Measurements from ENCODE around the gene RALA.

The RALA gene

GRCh38 chr7:39613577-39613976 lies 9.8 kb upstream of the RALA start:
- DNase-seq (ENCODE audit: low spot score) = no peak

- DNase-seq (ENCODE audit: low spot score) = no peak
These were observed 9.1 kb upstream of the RALA start for GRCh38 chr7:39614299-39614698.

- no peak for DNase-seq (ENCODE audit: low spot score)
These were observed 7.9 kb upstream of the RALA start for GRCh38 chr7:39615350-39615975.

- no peak for DNase-seq (ENCODE audit: low spot score)
These were observed 7.2 kb upstream of the RALA start for GRCh38 chr7:39616138-39616537.

GRCh38 chr7:39617005-39617404 lies 6.4 kb upstream of the RALA start:
- no peak for DNase-seq (ENCODE audit: low spot score)

- DNase-seq (ENCODE audit: low spot score) = no peak
These were observed 4.5 kb upstream of the RALA start for GRCh38 chr7:39618868-39619267.

DNA sequence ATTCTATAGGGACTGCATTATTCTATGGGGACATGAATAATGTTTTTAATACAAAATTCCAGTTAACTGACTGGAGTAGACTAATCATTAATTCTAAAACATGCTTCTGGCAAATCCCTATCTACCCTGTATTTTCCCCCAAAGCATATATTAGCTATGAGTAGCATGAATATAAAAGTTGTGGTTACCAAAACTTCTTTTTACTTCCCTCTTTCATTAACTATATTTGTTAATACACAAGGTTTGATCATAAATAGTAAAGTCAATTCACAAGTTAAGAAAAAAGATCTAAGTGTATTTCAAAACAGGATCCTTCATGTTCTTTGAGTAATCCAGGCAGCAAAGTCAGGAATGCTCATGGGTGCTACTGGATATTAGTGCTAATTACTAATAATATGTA lies 2.9 kb upstream of the RALA start:
- DNase-seq (ENCODE audit: low spot score) = no peak

GRCh38 chr7:39621261-39621660 lies 2.1 kb upstream of the RALA start:
- DNase-seq (ENCODE audit: low spot score) = no peak

GRCh38 chr7:39621784-39622411 lies 1.5 kb upstream of the RALA start:
- no peak for DNase-seq (ENCODE audit: low spot score)

- no peak for DNase-seq (ENCODE audit: low spot score)
These were observed 763 bp upstream of the RALA start for GRCh38 chr7:39622609-39623008.

- DNase-seq (ENCODE audit: low spot score) = peak; percentile 49
These were observed 515 bp downstream of the RALA start for GRCh38 chr7:39623732-39624441.

DNA sequence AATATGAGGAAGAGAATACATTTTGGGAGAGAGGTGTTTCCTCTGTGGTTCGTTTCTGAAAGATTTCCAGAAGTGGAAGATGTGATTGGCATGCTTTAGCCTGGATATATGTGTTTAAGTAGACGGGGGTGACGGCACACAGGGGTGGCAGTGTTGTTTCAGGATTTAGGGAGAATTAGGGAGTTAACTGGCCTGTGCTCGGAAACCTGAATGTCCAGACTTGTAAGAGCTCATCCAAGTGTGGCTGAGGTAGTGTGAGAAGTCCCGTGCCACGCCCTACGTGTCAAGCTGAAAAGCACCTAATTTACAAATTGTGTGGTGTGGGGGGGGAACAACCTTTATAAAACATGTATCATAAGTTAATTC lies 1.1 kb downstream of the RALA start:
- no peak for DNase-seq (ENCODE audit: low spot score)

DNA sequence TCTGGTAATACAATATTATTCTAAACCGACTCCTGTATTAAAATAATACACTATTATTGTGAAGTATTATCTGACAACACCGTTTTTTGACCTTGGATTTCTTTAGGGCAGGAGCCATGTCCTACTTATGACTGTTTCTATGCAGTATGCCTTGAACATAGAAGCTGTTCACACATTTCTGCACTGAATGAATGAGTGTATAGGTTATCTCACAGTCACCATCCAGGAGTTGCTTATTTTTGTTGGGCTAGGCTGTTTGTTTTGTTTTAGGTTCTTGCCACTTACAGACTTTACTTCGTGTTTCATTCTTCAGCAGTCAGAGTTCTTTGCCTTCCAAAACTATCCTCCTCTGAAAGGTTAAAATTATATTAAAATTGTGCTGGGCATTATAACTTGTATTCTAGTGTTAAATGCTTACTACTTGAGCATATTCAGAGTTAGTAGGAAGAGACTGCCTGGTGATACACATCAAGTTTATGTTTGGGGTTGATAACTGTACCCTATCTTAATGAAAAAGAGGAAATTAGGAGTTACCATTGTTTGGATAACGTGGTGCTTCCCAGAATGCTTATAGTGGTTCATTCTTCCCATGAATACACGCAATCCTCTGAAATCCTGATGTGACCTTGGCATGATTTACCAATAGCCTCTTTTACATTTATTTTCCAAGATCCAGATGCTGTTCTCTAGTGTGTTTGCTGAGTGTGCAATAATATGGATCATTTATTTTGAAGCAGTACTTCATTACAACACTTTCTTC lies 1.7 kb downstream of the RALA start:
- DNase-seq (ENCODE audit: low spot score) = no peak

DNA sequence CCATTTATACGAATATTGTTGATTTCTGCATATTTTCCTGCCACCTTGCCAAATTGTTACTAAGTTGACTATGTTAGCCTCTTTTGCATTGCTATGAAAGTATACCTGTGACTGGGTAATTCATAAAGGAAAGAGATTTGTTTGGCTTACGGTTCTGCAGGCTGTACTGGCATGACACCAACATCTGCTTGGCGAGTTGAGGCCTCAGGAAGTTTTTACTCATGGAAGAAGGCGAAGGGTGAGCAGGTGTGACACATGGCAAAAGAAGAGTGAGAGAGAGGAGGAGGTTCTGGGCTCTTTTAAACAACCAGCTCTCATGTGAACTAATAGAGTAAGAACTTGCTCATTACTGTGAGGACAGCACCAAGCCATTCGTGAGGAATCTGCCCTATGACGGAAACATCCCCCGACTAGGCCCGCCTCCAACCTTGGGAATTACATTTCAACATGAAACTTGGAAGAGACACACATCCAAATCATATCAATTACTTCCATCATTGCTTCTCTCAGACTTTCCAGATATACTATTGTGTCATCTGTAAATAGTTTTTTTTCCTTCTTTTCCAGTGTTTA lies 8.4 kb downstream of the RALA start:
- DNase-seq (ENCODE audit: low spot score) = no peak

DNA sequence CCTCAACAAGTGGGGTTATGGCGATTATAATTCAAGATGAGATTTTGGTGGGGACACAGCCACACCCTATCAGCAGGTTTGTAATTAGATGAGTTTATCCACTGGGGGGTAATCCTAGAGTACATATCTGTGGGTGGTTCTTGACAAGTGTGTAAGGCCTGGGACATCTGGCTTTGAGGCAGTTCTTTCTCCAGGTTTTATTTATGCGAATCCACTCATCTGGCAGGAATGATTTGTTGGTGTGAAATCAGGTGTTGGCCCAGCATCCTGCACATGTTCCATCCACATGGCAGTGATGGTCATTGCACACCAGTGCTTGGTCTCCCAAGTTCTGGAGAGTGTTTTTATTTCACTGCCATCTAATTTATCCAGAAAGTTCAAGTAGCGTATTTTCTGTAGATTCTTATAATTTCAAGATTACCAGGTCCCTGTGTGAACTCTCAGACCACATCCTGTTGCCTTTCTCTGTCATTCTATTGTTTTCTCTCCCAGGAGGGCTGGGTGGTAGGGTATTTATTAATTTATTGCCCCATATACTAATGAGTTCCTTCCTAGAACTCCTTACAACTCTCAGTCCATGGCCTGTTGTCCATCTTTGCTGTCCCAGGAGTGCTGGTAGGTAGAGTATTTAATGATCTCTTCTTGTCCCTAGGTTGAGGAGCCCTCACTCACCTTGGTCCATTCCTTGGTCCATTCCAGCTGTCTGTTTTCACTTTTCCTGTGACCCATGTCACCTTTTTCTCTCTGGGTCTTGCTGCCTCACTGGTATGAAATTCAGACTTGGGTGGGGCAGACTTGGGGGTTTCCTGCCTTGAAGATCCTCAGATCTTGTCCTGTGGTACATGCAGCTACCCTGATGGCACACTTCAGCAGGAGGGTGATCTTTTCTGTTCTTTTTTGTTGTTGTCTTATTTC lies 10.4 kb downstream of the RALA start:
- DNase-seq (ENCODE audit: low spot score) = no peak

DNA sequence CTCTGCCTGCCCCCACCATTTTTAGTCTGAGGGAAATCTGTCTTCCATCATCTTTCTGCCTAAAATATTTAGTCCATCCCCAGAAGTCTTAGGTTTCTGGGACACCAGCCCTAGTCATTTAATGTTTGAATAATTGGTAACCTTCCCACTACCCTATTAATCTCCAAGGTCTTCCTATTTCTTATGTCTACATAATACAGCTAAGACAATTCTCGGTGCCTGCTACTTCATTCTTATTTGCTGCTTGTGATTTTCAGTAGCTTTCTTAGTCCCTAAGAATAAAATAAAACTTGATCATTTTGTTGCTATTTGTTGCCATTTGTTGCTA lies 11.1 kb downstream of the RALA start:
- DNase-seq (ENCODE audit: low spot score) = no peak

DNA sequence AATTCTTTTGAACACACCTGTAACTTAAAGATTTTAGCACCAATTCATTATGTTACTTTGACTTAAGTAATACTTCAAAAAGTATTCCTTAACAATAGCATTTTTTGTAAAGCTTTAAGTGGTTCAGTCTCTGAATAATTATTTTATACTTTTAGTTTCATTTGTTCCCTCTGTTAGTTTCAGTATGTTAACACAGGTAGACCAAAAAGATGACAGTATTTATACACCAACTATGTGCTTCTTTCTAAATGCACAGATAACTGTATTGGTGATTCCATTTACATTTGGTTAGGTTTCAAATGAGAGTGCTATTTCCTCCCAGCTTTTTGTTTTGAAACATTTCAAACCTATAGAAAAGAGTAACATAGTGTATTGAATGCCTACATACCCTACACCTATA lies 14.0 kb downstream of the RALA start:
- DNase-seq (ENCODE audit: low spot score) = no peak

DNA sequence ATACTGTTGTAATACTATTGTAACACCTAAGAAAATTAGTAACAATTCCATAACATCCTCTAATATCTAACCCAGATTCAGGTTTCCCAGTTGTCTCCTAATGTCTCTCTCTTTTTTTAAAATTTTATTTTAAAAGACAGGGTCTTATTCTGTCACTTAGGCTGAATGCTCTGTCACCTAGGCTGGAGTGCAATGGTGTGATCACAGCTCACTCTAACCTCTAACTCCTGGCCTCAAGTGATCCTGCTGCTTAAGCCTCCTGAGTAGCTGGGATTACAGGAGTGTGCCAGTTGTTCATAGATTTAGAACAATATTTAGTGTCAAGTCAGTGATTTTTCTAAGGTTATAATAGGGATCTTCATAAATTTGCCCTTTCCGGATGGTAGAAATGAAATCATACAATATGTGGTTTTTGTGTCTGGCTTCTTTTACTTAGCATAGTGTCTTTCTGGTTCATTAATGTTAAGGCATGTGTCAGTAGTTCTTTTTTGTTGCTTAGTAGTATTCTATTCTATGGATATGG lies 14.7 kb downstream of the RALA start:
- DNase-seq (ENCODE audit: low spot score) = no peak

- no peak for DNase-seq (ENCODE audit: low spot score)
These were observed 19.5 kb downstream of the RALA start for GRCh38 chr7:39642896-39643295.

- DNase-seq (ENCODE audit: low spot score) = no peak
These were observed 20.8 kb downstream of the RALA start for GRCh38 chr7:39644170-39644569.
